ENCODE data around the gene CLK2. TPM values are rescaled to one million over a fixed set of nuclear protein-coding genes. Genes with fewer than 3 reads are reported as not detected.

Gene CLK2
- total RNA-seq = 10 to 100 TPM; 17.6 to 32.0 (median 25.3) TPM

DNA sequence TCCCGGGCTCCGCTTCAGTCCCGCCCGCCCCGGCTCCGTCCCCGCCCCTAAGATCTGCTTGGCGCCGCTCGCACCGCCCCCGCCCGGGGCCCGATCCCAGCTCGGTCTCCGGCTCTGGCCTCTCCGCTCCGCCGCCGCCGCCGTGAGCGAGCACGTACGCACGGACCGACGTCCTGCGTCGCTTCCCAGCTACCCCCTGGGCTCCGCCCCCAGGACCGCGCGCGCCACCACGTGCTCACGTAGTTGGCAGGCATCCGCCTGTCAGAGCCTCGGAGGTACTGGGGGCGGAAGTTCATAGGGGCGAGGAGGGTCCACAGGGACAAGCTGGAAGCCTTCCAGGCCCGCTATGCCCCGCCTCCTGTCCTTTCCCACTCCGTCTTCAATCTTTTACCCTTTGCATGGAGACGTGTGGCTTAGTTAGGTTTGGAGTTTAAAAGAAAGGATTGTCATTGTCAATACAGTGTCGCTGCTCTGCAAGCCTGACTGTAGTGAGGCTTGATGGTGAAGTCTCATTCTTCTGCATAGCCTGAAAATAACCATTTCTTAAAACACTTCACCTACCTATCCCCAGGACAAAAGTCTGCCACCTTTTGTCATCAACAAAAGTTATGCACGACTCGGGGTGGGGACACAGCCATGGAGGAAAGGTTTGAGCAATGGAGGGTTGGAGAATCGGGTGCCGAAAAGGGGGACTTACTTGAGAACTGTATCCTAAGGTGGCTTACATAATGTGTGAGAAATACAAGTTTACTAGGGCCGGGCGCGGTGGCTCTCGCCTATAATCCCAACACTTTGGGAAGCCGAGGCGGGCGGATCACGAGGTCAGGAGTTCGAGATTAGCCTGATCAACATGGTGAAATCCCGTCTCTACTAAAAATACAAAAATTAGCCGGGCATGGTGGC lies at the start of gene CLK2:
Gene CLK2, minus strand, starts transcription at position 162 of the 903 bp plus-strand sequence. CDS start 2,527 bp downstream, outside the sequence.
- Histone ChIP-seq H3K36me3 (peaks cover 15 to 34% (median 26%) of the 10 kb centered on the region in 4 donors), H3K27ac (replicated peaks in 1 of 4) (peak within 1 kb of the TSS; percentile 97 to 99 (median 98)), H3K4me1 (peaks cover 36 to 56% (median 46%) of the 10 kb centered on the region in 4 donors), H3K27me3 (no peaks in the 10 kb centered on the region), H3K9me3 (no peaks in the 10 kb centered on the region), H3K4me3 (peak within 1 kb of the TSS; percentile 86 to 97 (median 92))
- intact Hi-C loops (cut with DNase I) = no loop called here
- DNase-seq (ENCODE audit: extremely low spot score) = peak; percentile 98
- WGBS = 42% methylated on average over 24 of the region's 61 CpGs
- TF ChIP-seq POLR2AphosphoS5 (IDR thresholded peaks at IDR 0.05) = peak; percentile 97 to 98
- no peak for TF ChIP-seq EP300 (IDR thresholded peaks at IDR 0.05)
- TF ChIP-seq POLR2A (IDR thresholded peaks at IDR 0.05; ENCODE audit: low read depth) = peak; percentile 58
- TF ChIP-seq, protein P1, sequence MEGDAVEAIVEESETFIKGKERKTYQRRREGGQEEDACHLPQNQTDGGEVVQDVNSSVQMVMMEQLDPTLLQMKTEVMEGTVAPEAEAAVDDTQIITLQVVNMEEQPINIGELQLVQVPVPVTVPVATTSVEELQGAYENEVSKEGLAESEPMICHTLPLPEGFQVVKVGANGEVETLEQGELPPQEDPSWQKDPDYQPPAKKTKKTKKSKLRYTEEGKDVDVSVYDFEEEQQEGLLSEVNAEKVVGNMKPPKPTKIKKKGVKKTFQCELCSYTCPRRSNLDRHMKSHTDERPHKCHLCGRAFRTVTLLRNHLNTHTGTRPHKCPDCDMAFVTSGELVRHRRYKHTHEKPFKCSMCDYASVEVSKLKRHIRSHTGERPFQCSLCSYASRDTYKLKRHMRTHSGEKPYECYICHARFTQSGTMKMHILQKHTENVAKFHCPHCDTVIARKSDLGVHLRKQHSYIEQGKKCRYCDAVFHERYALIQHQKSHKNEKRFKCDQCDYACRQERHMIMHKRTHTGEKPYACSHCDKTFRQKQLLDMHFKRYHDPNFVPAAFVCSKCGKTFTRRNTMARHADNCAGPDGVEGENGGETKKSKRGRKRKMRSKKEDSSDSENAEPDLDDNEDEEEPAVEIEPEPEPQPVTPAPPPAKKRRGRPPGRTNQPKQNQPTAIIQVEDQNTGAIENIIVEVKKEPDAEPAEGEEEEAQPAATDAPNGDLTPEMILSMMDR (IDR thresholded peaks at IDR 0.05) = peak in 1 of 3 experiments; percentile 21

DNA sequence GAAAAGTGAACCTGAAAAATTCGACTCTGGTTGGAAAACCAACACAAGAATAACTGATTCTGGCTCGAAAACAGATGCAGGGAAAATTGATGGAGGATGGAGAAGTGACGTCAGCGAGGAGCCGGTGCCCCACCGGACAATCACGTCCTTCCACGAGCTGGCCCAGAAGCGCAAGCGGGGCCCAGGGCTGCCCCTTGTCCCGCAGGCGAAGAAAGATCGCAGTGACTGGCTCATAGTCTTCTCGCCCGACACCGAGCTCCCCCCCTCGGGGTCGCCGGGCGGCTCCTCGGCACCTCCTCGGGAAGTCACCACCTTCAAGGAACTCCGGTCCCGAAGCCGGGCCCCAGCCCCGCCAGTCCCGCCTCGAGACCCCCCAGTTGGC lies 49.3 kb upstream of the CLK2 start:
- Histone ChIP-seq H3K9me3 (no peaks in the 10 kb centered on the region), H3K36me3 (peaks cover 0 to 38% (median 20%) of the 10 kb centered on the region in 4 donors), H3K27ac (replicated peaks in 1 of 4) (peak overlapping the region; percentile 99), H3K4me1 (peaks cover 28 to 59% (median 55%) of the 10 kb centered on the region in 4 donors), H3K4me3 (peak overlapping the region; percentile 68 to 94 (median 84)), H3K27me3 (no peaks in the 10 kb centered on the region)
- no peak for DNase-seq (ENCODE audit: extremely low spot score)
- intact Hi-C loops (cut with DNase I) = no loop called here
- WGBS = 0% methylated on average over 14 of the region's 28 CpGs
- TF ChIP-seq, protein P1 (IDR thresholded peaks at IDR 0.05) = no peak
- no peak for TF ChIP-seq POLR2AphosphoS5 (IDR thresholded peaks at IDR 0.05)
- TF ChIP-seq EP300 (IDR thresholded peaks at IDR 0.05) = no peak
- TF ChIP-seq POLR2A (IDR thresholded peaks at IDR 0.05; ENCODE audit: low read depth) = no peak

DNA sequence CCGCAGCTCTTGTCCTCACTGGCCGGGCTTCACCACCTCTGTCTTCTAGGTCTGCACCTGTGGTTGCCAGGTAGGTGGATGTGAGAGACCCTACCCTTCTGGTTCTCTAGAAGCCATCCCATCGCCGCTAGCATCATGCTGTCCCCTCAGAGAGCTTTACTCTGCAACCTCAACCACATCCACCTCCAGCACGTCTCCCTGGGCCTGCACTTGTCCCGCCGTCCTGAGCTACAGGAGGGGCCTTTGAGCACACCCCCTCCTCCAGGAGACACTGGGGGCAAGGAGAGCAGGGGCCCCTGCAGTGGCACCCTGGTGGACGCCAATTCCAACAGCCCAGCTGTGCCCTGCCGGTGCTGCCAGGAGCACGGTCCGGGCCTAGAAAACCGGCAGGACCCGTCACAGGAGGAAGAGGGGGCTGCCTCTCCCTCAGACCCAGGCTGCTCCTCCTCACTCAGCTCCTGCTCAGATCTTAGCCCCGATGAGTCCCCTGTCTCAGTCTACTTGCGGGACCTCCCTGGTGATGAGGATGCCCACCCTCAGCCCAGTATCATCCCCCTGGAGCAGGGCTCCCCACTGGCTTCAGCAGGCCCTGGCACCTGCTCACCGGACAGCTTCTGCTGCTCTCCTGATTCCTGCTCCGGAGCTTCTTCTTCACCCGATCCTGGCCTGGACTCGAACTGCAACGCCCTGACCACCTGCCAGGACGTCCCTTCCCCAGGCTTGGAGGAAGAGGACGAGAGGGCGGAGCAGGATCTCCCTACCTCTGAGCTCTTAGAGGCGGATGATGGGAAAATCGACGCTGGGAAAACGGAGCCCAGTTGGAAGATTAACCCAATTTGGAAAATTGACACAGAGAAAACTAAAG lies 48.6 kb upstream of the CLK2 start:
- no peak for TF ChIP-seq POLR2AphosphoS5 (IDR thresholded peaks at IDR 0.05)
- TF ChIP-seq, protein P1 (IDR thresholded peaks at IDR 0.05) = no peak
- no peak for TF ChIP-seq POLR2A (IDR thresholded peaks at IDR 0.05; ENCODE audit: low read depth)
- TF ChIP-seq EP300 (IDR thresholded peaks at IDR 0.05) = no peak
- Histone ChIP-seq H3K27me3 (no peaks in the 10 kb centered on the region), H3K27ac (replicated peaks in 1 of 4) (peak overlapping the region; percentile 99), H3K4me3 (peak overlapping the region; percentile 68 to 94 (median 84)), H3K9me3 (no peaks in the 10 kb centered on the region), H3K4me1 (peaks cover 28 to 57% (median 55%) of the 10 kb centered on the region in 4 donors), H3K36me3 (peaks cover 0 to 33% (median 17%) of the 10 kb centered on the region in 4 donors)
- intact Hi-C loops (cut with DNase I) = loop anchor here (2.0 kb wide), 1 partner anchor 43 kb away; no protein-coding TSS in a partner anchor
- WGBS = 41% methylated on average over 24 of the region's 27 CpGs
- no peak for DNase-seq (ENCODE audit: extremely low spot score)

DNA sequence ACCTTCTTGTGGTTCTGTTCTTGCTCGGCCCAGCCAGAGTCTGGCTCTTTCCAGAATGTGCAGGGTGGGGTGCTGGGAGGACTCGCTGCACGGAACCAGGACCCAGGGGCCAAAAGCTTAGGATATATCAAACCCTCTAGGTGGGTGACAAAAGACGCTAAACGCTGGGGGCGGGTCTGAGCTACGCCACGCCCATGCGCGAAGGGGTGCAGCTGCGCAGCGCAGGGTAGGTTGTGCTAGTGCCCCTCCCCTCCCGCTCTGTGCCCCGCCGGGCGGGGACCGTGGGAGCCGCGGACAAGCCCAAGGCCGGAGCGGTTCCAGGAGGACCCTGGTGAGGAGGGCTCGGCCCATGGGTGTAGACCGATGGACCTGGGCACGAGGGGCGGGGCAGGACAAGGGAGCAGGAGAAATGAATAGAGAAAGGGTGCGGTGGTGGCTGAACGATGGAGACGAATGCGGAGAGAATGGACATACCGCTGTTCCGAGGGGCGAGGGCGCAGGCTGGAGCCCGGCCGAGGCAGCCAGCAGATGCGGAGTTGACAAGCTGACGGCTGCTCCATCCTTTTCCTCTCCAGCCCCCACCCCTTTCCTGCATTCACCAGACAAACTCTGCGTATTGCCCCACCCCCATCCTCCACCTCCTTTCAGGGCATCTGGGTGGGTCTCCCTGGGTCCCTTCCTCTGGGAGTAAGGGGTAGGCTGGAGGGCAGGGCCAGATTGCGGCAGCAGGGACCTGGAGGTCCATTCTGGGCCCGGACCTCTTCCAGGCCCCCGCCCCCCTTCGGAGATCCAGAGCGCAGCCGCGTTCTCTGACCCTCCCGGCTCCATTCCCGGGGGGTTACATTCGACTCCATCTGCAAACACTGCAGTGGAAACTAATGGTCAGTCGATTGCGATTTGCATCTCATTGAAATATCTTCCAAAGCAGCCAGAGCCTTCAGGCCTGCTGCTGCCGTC lies 47.6 kb upstream of the CLK2 start, which contains the start of gene RUSC1:
Gene RUSC1, plus strand, starts transcription at position 234 of the 957 bp plus-strand sequence. CDS start 880 bp downstream, outside the sequence.
- peak within 1 kb of the TSS; percentile 99 for H3K27ac ChIP-seq (replicated peaks in 1 of 4)
- H3K4me3 ChIP-seq = peak within 1 kb of the TSS; percentile 68 to 94 (median 84)
- intact Hi-C loops (cut with DNase I) = loop anchor here (2.0 kb wide), 1 partner anchor 42 kb away; no protein-coding TSS in a partner anchor
- TF ChIP-seq, protein P1 (IDR thresholded peaks at IDR 0.05) = peak in 1 of 3 experiments; percentile 13
- TF ChIP-seq POLR2A (IDR thresholded peaks at IDR 0.05; ENCODE audit: low read depth) = no peak
- peak; percentile 85 to 86 for TF ChIP-seq POLR2AphosphoS5 (IDR thresholded peaks at IDR 0.05)
- H3K36me3 ChIP-seq = peaks cover 0 to 29% (median 15%) of the 10 kb centered on the region in 4 donors
- H3K9me3 ChIP-seq = no peaks in the 10 kb centered on the region
- peaks cover 28 to 51% (median 47%) of the 10 kb centered on the region in 4 donors for H3K4me1 ChIP-seq
- DNase-seq (ENCODE audit: extremely low spot score) = no peak
- WGBS = 13% methylated on average over 43 of the region's 51 CpGs
- H3K27me3 ChIP-seq = no peaks in the 10 kb centered on the region

Measured in esophagus muscularis mucosa (tissue), 4 donors.